GM11168 (cell line): ENCODE measurements around the gene RSRP1.
"Not testable (repeated sequence)": the region's sequence is repeated elsewhere in the genome, so short reads cannot be mapped to it uniquely, and the experiment has no call there.

Experiments used
- in situ Hi-C: fragments of 300-500 bp; cut with MboI; formaldehyde crosslinking; loops from one replicate; pipeline ENCODE4 v1.12.0; 2022; ENCODE audit warnings: low sequenced_read_pairs; ENCODE audit not compliant: unreplicated experiment

RSRP1 gene, protein sequence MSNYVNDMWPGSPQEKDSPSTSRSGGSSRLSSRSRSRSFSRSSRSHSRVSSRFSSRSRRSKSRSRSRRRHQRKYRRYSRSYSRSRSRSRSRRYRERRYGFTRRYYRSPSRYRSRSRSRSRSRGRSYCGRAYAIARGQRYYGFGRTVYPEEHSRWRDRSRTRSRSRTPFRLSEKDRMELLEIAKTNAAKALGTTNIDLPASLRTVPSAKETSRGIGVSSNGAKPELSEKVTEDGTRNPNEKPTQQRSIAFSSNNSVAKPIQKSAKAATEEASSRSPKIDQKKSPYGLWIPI

DNA sequence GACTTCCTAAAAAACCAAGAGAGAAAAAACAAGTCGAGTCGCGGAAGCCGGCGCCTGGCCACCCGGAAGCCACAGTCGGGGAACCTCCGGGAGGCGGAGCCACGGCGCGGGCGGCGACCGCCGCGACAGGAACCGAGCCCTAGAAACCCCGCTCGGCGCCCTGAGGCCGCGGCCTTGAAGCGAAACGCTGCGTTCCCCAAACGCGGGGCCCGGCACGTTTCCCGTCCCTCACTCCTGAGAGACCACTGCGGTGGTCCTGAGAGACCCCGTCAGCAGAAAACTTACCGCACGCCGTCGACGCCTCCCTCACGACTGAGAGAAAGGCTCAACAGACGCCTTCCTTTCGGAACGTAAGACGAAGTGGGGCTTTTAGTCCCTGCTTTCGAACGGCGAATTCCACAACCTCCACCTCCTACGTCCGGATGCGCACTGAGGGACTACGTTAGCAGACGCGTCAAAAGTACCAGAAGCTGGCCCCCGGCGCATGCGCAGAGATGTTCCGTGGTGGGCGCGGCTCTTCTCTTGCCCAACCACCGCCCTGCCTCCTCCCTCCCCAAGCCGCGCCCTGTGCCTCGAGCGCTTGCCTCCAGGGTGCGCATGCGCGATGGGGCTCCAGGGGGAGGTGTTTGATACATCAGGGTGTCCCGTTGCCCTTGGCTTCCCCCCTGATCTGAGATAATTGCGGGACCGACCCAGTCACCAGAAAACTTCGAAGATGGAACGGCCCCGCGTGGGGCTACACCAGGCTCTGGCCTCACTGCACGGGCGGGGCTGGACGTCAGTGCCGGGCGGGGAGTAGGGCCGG, at the start of gene RSRP1:
RSRP1 (minus strand) TSS at position 431 of the 805 bp plus-strand sequence. CDS start 491 bp downstream, outside the sequence.
- in situ Hi-C loops = loop anchor here (25.0 kb wide), 1 partner anchor 565 kb away; the partner anchor contains the start of genes MTFR1L and SELENON

DNA sequence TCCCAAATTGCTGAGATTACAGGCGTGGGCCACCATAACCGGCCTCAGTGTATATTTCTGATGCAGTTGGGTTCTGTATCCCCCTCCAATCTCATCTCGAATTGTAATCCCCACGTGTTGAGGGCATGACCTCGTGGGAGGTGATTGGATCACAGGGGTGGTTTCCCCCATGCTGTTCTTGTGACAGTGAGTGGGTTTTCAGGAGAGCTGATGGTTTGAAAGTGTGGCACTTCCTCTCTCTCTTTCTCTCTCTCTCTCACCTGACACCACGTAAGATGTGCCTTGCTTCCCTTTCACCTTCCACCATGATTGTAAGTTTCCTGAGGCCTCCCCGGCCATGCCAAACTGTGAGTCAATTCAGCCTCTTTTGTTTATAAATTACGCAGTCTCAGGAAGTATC, 49.2 kb upstream of the RSRP1 start:
- in situ Hi-C loops = not testable (repeated sequence)

DNA sequence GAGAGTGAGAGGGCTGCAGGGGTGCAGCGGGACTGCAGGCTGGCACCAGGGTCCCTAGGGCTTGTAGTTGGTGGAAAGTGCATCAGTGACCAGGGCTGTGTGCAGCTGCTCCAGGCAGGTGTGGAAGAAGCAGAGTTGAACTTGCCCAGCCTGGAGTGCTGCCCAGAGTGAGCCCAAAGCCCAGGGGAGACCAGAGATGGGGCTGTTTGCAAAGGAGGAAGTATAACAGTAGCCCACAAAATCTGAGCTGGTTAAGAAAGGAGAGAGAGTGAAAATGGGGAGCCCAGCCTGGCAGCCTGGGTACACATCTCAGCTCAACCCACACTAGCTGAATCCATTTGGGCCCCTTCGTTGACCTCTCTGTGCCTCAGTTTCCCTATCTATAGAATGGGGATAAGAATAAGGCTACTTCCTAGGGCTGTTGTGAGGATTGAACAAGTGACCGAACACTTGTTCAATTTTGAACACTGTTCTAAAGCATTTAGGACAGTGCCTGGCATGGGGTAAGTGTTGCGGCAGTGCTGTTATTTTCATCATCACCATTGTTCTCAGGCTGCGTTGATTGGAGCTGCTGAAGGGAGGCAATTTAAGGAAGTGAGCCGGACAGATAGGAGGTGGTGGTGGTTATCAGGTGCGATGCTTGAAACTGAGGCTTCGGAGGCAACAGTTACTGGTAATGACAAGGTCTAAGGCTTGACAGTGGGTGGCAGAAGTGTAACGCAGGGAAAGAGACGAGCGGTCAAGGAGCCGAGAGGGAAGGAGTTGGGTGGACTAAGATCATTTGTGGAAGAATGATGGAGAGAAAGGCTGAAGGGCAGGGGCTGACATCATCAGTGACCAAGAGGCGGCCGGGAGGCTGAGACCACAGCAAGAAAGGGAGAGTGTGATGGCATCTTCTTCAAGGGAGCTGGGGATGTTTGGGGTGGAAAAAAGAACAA, 47.9 kb upstream of the RSRP1 start:
- in situ Hi-C loops = loop anchor here (5.0 kb wide), 1 partner anchor 107 kb away; no protein-coding TSS in a partner anchor

DNA sequence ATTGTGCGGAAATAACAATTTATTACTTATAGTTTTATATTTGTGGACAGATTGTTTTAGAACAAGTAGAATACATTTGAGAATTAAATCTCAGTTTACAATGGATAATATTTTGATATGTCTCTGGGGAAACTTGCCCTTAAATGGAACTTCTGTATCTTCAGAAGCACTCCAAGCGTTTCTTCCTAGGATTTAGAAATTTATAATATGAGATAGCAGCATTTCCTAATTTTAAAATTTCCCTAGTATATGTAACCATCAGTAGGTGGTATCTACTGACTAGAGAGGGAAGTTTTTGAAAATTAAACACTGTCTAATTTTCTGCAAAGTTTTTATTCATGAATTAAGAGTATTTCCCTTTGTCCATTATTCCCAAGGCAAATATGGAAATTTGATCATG, 46.2 kb upstream of the RSRP1 start:
- in situ Hi-C loops = loop anchor here (5.0 kb wide), 1 partner anchor 109 kb away; no protein-coding TSS in a partner anchor

DNA sequence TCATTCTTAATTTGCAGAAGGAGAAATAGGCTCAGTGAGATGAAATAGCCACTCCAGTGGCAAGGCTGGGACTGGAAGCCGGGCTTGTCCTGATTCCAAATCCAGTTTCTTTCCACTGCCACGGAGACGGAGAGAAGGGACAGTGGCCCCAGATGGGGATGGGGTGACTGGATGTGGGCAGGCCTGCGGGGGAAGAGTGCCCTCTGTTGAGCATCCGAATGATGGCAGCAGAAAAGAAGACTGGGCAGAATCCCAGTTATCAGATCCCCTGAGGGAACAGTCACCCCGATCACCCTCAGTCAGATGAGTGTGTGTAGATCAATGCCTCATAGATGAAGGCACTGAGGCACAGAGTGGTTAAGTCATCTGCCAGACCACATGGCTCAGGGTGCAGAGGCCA, 42.8 kb upstream of the RSRP1 start:
- in situ Hi-C loops = loop anchor here (5.0 kb wide), 1 partner anchor 112 kb away; no protein-coding TSS in a partner anchor

DNA sequence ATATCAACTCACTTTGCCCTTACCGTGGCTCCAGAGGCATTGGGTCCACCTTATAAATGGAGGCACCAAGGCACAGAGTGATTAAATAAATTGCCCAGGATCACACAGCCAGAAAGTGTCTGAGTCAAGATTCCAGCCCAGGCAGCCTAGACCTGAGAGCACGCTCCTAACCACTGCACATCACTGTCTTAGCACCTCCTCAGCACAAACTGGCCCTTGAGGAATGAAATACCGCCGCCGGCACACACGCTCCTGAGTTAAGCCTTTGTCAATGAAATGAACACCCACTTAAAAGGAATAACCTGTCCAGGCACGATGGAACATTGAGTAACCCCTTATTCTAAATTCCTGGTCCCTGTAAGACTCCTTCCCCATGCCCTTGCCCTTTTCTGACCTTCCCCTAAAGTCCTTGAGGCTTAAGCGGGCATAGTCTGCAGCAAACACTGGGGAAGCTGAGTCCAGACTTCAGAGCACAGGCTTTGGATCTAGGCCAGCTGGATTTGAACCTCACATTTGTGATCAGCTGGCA, 41.4 kb upstream of the RSRP1 start:
- in situ Hi-C loops = not testable (repeated sequence)

DNA sequence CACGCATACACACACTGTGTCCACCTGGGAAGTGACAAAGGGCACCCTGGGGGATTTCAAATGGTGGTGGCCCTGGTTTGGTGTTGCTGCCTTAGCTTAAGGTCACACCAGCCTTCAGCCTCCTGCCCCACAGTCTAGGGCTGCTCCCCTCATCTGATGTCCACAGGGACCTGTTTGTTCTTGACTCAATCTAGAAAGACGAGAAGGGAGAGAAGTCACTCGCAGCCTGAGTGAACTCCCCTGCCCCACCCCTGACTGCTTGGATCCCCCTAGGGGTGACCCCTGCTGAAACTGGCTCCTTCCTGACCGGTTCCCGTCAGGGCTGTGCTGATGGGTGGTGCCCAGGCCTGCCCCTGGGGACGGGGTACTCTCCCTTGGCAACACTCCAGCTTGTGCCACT, 39.9 kb upstream of the RSRP1 start:
- in situ Hi-C loops = not testable (repeated sequence)

DNA sequence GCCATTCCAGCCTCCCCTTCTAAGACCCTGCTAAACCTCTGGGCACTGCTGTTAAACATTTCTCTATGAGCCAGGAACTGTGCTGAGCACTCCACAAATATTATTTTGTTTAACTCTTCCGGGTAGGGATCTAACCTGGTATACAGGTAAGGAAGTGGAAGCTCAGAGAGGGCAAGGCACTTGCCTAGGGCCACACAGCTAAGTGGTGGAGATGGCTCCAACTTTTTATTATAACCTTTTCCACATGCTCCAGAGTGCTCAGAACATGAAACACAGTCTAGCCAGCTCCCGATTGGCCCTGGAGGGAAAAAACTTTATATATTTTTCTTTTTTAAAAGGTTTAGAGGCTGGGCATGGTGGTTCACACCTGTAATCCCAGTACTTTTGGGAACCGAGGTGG, 38.6 kb upstream of the RSRP1 start:
- in situ Hi-C loops = not testable (repeated sequence)

DNA sequence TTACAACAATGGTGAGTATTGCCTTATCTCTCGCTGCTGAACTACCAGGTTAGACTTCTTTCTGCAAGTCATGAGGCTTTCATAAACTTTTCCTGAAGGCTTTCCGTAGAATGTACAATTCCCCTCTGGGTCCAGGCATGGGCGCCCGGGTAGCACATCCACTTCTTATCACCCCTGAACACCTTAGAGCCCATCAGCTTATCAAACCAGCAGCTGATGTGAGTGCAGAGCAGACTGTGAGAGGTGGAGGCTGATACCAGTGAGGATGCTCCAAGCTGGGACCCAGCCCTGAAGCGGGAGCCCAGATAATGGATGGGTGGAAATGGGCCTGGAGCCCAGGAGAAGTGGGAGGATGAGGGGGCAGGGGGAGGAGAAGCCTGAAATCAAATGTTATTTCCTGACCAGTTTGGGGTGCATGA, 32.4 kb upstream of the RSRP1 start:
- in situ Hi-C loops = loop anchor here (10.0 kb wide), 1 partner anchor 135 kb away; no protein-coding TSS in a partner anchor

DNA sequence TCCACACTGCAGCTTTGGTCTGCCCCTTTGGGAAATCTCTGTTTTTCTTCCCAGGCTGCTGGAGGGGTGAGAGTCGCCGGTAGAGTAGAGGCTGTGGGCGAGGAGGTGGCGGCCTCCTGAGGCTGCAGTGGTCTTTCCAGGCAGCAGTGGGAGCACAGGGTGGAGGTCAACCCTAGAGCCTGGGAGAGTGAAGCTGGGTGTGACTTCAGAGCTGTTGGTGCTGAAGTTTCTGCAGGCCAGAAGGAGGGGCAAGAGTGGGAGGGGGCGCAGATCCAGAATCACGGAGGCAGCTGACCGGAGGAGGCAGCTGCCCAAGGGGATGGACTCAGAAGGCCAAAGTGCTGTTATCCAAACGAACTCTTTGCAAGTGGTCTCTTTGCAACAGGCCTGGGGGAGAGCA, 31.5 kb upstream of the RSRP1 start:
- in situ Hi-C loops = loop anchor here (10.0 kb wide), 1 partner anchor 136 kb away; no protein-coding TSS in a partner anchor

DNA sequence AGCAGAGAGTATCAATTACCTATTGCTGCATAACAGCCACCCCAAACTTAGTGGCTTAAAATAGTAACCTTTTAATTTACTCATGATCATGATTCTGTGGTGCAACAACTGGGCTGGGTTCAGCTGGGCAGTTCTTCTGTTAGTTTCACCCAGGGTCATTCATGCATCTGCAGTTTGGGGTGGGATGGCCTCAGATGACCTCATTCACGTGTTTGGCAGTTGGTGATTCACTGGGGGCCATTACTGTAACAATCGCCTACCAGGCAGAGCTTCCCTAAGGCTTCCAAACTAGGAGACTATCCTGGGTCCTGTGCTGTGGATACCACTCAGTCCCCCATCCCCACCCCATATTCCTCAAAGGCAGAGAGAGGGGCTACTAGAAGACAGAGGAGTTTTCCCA, 31.1 kb upstream of the RSRP1 start:
- in situ Hi-C loops = loop anchor here (10.0 kb wide), 1 partner anchor 136 kb away; no protein-coding TSS in a partner anchor

DNA sequence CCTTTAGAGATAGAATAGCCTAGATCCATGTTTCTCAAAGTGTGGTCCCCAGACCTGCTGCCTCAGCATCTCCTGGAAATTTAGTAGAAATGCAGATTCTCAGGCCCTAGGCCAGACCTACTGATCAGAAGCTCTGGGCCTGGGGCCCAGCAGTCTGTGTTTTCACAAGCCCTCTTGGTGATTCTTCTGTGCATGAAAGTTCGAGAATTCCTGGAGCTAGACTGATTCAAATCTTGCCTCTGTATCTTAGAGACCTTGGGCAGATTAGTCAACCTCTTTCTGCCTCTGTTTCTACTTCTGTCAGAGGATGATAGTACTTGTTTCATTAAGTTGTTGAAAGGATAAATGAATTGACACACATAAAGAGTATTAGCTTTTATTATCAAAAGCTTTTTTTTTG, 30.0 kb upstream of the RSRP1 start:
- in situ Hi-C loops = loop anchor here (10.0 kb wide), 1 partner anchor 138 kb away; no protein-coding TSS in a partner anchor

DNA sequence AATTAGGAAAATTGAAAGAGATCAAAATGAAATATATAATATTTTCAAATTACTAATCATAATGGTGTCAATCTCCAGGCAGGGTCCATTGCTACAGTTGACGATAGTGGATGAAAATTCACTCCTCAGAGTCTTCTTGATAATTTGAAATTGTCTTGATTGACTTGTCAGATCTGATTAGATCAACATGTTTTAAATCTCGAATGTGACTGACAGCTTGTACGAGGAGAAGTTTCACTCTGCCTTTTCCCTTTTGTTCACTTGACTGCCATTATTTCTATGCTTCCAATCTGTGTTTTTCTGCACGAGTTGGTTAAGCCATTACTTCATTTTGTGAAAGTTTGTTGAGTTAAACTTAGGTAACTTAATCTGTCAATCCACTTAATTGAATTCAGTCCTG, 28.4 kb upstream of the RSRP1 start:
- in situ Hi-C loops = loop anchor here (10.0 kb wide), 1 partner anchor 139 kb away; no protein-coding TSS in a partner anchor

DNA sequence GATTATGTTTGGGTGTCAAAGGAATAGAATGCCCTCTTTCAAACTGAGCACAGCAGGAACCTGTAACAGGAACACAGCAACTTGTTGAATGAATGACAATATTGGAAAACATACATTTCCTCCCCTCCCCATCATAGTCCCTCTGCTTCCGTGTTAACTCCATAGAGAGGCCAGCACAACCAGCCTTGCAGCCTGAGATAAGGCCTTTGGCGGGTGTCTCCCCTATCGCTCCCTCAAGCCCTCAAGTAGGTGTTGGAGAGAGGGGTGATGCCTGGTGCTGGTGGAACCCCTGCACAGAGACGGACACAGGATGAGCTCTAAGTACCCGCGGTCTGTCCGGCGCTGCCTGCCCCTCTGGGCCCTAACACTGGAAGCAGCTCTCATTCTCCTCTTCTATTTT, 25.0 kb upstream of the RSRP1 start, which contains the start of gene RHD:
RHD (plus strand) TSS at position 272 of the 400 bp plus-strand sequence; CDS start at position 311, 39 bp downstream.
- in situ Hi-C loops = loop anchor here (10.0 kb wide), 1 partner anchor 143 kb away; no protein-coding TSS in a partner anchor

DNA sequence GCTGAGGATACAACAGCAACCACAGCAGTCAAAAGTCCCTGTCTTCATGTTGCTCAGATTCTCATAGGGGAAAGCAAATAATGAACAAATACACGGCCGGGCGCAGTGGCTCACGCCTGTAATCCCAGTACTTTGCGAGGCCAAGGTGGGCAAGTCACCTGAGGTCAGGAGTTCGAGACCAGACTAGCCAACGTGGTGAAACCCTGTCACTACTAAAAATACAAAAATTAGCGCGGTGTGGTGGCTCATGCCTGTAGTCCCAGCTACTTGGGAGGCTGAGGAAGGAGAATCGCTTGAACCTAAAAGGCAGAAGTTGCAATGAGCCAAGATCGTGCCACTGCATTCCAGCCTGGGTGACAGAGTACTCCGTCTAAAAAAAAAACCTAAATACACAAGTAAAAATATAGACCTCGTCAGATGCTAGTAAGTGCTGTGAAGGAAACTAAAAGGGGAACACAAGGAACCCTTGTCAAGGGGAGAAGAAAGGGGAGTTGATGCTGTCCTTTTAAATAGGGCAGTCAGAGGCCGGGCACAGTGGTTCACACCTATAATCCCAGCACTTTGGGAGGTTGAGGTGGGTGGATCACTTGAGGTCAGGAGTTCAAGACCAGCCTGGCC, 21.0 kb upstream of the RSRP1 start:
- in situ Hi-C loops = not testable (repeated sequence)

DNA sequence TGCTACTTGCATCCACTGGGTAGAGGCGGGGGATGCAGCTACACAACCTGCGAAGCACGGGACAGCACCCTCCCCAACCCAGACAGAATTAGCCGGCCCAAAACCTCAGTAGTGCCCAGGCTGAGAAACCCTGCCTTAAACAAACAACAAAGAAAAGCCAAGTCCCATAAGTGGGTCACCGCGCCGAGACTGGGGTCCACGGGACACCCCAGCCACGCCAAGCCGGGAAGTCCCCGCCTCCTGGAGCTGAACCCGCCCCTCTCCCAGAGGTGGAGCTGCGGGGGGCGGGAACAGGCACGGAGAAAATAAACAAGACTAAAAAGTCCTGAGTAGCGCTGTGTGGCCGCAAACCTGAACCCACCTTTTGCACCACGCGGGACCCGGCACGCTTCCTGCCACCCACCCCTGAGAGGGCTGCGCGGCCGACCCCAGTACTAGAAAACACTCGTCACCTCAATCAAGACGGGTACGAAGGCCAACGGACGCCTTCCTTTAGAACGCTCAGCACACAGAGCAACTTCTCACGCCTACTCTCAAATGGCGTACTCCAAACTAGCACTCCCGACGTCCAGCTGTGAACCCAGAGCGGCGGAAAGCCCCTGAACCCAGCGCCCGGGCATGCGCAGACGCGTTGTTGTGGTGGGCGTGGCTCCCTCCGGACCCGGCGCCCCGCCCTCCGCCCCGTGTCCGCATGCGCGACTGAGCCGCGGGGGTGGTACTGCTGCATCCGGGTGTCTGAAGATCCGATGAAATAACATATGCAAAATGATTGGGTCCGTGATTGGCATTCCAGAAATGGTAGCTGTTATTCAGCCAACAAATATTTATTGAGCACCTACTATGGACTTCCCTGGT, 20.3 kb upstream of the RSRP1 start:
- in situ Hi-C loops = not testable (repeated sequence)

DNA sequence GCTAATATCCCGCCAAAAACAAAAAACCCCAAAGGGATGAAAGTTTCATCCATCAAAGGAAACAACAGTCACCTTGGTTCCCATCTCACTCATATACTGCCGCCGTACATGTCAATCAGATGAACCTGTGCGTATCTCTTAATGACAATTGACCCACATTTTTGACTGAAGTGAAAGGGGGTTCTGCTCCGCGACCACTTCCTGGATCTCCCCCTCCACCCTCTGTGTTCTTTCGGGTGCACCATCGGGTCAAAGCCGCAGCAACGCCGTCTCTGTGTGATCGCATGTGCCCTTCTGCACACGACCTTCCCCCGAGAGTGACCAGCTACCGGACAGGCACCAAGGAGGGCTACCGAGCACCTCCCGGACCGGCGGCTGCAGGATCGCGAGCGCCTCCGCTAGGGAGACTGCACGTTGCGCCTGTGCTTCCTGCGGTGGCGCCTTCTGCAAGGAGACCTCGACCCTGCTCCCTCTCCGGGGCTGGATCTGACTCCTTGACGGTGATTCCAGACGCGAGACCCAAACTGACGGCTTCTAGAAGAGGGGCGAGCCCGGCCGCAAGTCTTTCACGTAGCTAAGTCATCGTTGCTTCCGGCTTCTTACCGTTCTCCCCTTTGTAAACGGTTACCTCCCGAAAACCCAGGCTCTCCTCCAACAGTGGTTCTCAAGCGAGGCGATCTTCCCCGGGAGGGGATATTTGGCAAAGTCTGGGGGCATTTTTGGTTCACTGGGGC, 19.5 kb upstream of the RSRP1 start:
- in situ Hi-C loops = not testable (repeated sequence)
